GM04504 (cell line): ENCODE measurements around the gene HESX1.

Experiments used
- DNase-seq: peaks from one replicate; pipeline ENCODE4 v3.0.0-alpha.2; 2012; ENCODE audit warnings: low read depth

HESX1 gene

GRCh38 chr3:57199895-57200297, at the start of gene HESX1:
Gene HESX1, minus strand, starts transcription at chr3:57199978. Its CDS starts 60 bp downstream, at chr3:57199918.
- no peak for DNase-seq

GRCh38 chr3:57244946-57245345, 45.2 kb upstream of the HESX1 start:
- no peak for DNase-seq

GRCh38 chr3:57234613-57235575, 35.1 kb upstream of the HESX1 start:
- DNase-seq, result no peak

- DNase-seq, result no peak
Observed at GRCh38 chr3:57233799-57234198, 34.0 kb upstream of the HESX1 start.

GRCh38 chr3:57230006-57230405, 30.2 kb upstream of the HESX1 start:
- no peak for DNase-seq

- no peak for DNase-seq
Observed at GRCh38 chr3:57227930-57228751, 28.4 kb upstream of the HESX1 start.

- DNase-seq, result peak; percentile 79
Observed at GRCh38 chr3:57227204-57227929, 27.6 kb upstream of the HESX1 start, which contains the start of gene APPL1. Gene APPL1, plus strand, starts transcription at chr3:57227729. Its CDS starts 155 bp downstream, at chr3:57227884.

- DNase-seq, result no peak
Observed at GRCh38 chr3:57226176-57226575, 26.4 kb upstream of the HESX1 start.

GRCh38 chr3:57224856-57225255, 25.1 kb upstream of the HESX1 start:
- no peak for DNase-seq

GRCh38 chr3:57221883-57222282, 22.1 kb upstream of the HESX1 start:
- no peak for DNase-seq

GRCh38 chr3:57206423-57206822, 6.6 kb upstream of the HESX1 start:
- no peak for DNase-seq

GRCh38 chr3:57194641-57195040, 5.1 kb downstream of the HESX1 start:
- DNase-seq, result no peak

GRCh38 chr3:57192028-57192427, 7.8 kb downstream of the HESX1 start:
- DNase-seq, result no peak

- DNase-seq, result no peak
Observed at GRCh38 chr3:57184526-57184925, 15.3 kb downstream of the HESX1 start.

GRCh38 chr3:57179580-57180410, 20.0 kb downstream of the HESX1 start:
- no peak for DNase-seq

GRCh38 chr3:57176045-57176444, 23.7 kb downstream of the HESX1 start:
- no peak for DNase-seq

- no peak for DNase-seq
Observed at GRCh38 chr3:57173687-57174086, 26.1 kb downstream of the HESX1 start.

GRCh38 chr3:57170946-57171345, 28.8 kb downstream of the HESX1 start:
- DNase-seq, result no peak

GRCh38 chr3:57169872-57170623, 29.7 kb downstream of the HESX1 start:
- DNase-seq, result no peak

- no peak for DNase-seq
Observed at GRCh38 chr3:57169108-57169507, 30.7 kb downstream of the HESX1 start.
